HG02938 (cell line): ENCODE results near the gene MAP1LC3A.

Source experiments
- ATAC-seq: cut with Tn5 transposase; IDR thresholded peaks from one replicate; pipeline ENCODE4 v1.9.1; 2021; ENCODE audit warnings: mild to moderate bottlenecking, moderate library complexity; ENCODE audit not compliant: unreplicated experiment

MAP1LC3A gene

DNA sequence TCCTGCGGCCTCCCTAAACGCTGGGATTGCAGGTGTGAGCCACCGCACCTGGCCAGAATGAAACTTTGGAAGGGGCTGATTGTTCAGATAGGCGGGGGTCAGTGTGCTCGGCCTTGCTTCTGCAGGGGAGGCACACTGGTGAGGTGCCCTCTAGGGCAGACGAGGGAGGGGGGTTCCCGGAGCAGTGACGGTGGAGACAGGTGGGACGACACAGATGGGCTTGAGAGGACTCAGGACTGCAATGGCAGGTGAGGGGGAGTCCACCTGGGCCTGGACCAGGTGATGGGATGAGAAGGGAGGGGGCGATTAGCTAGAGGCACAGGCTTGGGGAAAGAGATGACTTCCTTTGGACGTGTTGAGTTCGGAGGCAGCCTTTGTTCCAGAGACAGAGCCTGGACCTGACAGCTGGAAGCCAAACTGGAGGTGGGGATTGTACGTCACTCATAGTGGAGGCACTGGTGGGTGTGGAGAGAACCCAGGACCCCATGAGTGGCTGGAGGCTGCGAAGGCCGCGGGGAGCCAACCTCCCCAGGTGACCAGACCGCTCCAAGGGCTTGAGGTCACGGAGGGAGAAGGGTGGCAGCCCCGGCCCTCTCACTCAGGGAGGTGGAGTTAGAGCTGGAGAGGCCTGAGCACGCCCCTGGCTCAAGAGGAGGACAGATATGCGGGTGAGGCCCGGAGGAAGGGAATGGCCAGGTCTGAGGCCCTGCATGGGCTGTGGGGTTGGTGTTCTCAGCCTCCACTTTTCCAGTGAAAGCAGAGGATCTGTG, 10.5 kb upstream of the MAP1LC3A start:
- ATAC-seq: no peak

DNA sequence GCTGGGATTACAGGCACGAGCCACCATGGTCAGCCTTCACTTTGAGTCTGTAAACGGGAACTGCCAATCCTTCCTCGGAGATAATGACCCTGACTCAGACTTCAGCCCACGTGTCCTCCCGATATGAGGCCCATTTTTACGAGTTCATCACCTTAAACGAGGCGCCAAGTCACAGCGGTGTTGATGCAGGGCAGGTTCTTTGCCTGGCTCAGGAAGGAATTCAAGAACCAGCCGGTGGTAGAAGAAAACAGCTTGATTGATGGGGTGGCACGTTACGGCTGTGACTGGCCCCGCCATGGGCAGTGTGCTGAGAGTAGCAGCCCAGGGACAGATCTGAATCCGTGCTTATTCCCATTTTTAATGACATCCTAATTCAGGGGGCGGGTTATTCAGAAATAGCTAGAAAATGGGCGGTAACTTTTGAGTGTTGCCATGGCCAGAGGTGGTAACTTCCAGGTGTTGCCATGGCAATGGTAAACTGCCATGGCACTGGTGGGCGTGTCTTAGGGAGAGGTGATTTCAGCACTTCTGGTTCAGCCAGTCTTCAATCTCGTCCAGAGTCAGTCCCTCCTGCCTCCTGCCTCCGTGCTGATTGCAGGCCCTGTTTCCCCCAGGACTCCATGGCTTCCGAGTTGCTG, 9.1 kb upstream of the MAP1LC3A start:
- ATAC-seq: no peak

DNA sequence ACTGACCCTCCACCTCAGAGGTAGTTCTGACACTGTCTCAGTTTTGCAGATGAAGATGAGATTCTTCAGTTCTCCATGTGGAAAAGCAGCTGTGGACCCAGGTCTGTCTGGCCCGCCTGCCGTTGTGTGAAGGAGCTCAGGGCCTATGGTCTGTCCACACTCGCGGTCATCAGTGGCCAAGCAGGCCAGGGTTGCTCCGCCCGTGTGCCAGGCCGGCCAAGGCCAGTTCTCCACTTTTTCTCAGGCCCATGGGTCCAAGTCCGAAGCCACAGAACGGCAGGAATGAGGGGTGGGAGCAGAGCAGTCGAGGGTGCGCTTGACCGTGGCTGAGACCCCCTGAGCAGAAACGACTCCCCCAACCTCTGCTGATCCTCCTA, 8.6 kb upstream of the MAP1LC3A start:
- no peak for ATAC-seq

DNA sequence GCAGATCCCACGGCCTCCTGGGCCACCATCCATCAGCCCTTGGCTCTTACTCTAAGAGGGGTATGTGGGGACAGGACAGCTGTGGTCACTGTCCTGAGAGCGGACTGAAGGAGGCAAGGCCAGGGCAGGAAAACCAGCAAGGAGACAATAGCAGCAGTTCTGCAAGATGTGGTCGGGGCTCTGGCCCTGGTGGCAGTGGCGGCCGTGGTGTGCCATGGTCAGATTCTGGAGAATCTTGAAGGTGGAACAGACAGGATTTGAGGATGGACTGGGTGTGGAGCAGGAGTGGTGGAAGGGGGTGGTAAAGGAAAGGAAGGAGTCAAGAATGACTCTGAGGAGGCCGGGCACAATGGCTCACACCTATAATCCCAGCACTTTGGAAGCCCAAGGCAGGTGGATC, 5.9 kb upstream of the MAP1LC3A start:
- ATAC-seq: no peak

DNA sequence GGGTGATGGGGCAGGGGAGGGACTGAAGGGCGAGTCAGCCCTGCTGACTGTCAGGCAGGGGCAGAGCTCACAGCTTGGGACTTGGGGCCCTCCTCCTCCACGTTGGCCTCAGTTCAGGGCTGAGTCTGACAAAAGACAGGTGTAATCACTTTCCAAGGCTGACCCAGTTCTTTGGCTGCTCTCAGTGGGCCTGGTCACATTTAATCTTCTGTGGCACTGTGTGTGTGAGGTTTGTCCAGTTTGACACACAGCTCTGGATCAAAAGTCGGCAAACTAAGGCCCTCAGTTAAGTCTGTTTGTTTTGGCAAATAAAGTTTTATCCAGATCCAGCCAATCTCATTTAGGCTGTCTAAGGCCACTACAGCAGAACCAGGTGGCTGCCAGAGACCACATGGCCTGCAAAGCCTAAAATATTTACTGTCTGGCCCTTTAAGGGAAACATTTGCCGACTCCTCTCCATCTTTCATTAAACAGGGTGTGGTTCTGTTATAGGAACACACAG, 5.1 kb upstream of the MAP1LC3A start:
- ATAC-seq: no peak

DNA sequence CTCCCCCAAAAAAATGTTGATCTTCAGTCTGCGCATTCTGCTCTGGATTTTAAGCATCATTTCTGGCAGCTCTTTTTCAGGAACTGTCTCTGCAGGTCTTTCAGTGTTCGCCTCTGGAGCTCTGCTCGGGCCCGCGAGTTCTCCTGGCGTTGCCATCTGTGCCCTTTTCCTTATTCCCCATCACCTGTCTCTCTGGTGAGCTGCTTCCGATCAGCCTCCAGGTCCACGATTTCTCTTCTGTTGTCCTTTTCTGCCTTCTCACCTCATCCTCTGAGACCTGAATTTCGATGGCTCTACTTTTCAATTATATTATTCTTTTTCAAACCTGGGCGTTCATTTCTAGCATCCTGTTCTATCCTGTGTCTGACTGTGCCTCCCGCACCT, 590 bp upstream of the MAP1LC3A start:
- ATAC-seq: no peak

DNA sequence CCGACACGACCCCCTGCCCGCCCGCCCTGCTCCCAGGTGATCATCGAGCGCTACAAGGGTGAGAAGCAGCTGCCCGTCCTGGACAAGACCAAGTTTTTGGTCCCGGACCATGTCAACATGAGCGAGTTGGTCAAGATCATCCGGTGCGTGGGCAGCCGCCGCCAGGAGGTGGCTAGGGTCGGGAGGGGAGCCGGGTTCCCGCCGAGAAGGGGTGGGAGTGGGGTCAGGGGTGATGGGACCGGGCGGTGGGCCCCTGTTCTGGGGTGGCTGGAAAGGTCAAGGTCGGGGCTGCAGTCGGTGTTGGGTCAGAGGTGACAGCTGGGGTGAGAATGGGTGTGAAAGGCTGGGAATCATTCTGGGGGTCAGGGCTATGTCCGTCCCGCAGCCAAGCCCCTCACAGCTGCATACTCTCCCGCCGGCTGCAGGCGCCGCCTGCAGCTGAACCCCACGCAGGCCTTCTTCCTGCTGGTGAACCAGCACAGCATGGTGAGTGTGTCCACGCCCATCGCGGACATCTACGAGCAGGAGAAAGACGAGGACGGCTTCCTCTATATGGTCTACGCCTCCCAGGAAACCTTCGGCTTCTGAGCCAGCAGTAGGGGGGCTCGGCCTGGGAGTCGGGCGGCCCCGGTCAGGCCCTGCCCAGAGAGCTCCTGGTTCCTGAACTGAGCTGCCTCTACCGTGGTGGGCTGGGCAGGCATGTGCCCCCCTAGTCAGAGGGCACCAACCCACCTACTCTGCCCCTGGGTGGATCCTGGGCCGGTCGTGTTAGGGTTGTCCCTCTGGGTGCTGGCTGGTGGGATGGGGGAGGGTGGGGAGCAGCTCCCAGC, 1.0 kb downstream of the MAP1LC3A start:
- ATAC-seq: no peak

DNA sequence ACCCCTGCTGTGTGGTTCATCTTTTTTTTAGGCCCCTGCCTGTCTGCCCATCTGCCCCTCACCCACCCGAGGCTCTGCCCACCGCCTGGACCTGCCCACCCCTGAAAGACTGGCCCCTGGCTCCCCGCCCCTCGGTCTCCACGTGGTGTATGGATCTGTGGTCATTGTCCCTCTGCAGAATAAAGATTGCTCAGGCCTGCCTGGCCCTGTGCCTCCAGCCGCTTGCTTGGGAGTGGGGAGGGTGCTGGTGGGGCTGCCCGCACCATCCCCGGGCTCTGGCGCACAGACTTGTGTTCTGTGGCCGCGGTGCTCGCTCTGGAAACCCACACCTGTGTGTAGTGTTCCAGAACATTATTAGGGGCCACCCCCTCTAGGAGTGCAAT, 1.6 kb downstream of the MAP1LC3A start:
- no peak for ATAC-seq

DNA sequence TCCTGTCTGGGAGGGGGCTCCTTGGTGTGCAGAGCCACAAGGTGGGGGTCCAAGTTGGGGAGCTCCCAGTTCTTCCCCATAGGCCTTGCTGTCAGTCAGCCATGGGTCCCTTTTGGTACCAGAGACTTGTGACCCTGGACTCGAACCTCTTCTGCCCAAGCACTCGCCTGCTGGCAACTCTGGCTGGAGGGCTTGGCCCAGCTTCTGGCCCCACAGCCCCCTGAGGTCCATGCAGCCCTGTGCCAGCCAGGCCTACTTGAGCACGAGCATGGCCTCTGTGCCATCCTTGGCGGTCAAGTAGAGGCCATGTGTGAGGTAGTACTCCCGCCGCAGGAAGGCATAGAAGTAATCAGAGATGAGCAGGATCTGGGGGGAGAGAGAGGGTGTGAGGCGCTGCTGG, 2.1 kb downstream of the MAP1LC3A start:
- no peak for ATAC-seq

DNA sequence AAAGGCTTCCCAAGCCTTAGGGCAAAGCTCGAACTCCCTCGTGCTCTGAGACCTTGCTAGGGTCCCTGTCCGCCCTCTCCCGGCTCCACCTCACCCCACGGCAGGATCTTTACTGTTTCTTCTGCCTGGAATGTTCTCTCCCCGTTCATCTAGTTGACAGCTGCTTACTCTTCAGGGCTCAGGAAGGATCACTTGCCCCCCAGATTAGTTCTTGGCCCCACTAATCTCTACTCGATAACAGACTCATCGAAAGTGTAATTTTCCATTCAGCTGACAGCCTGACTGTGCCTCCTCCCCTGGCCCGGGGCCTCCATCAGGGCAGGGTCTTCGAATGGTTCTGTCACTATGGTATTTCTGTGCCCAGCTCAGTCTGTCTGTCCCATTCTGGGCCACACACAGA, 3.1 kb downstream of the MAP1LC3A start:
- no peak for ATAC-seq

DNA sequence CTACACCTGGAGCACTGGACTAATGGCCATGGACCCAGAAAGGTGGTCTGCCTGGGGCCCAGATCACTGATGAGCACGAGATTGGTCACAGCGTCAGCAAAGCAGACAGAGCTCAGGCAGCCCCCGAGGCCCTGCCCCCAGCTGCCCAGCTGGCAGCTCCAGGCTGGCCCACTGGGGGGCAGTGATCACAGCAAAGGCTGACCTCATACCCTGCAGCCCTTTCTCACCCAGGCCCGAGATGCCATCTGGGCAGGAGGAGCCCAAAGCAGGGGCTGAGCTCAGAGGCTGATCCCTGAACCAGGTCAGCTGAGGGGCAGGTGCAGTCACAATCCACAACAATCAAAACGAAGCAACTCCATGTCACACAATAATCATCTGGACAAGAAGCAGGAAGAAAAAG, 4.1 kb downstream of the MAP1LC3A start:
- no peak for ATAC-seq

DNA sequence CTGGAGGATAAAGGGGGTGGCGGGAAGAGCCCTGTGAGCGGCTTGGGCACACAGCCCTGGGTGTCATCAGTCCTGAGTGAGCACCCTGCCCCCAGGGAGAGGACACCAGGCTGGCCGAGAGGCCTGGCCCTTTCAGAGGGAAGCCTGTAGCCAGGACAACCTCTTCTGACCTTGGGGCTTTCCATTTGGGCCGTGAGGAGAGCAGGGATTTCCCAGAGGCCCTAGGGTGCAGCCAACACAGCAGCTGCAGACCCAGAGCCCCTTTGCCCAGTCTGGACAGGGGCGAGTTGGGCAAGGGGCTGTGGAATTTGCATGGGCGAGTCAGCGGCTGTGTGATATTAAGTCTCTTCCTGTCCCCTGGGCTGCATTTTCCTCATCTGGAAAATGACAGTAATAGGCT, 6.3 kb downstream of the MAP1LC3A start:
- ATAC-seq: no peak

DNA sequence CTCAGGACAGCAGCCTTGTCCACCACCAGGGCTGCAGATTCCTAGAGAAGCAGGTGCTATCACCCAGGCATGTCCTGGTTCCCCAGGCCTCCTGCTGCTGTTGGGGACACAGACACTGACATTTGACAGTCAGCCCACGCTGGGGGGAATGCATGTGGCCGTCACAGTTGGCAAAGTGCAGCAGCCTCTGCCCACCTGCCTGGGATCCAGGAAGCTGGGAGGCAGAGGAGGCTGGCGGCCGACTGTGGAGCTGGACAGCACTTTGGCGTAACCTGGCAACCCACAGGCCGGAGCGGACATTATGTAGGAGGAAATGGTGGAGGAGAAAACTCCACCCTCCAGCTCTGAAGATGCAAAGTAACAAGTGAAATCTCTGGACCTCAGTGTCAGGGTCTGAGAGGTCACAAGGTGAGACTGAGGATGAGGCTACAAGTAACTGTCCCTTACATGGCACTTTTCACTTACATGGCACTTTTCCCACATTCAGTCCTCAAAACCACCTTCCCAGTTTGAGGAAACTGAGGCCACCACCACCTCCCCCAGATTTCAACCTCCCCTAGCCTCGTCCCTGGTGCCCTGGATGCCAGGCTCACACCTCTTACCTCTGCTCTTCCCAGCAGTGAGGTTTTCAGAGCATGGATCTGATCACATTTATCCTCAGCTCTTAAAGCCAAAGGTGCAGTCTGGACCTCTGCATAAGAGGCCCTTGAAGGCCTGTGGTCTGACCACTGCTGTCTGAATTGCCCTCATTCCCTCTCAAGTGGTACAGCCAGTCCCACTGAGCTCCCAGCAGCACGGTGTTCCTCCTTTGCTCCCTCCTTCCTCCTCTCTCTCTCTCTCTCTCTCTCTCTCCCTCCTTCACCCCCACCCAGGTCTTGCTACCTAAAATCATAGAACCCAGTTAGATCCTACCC, 8.7 kb downstream of the MAP1LC3A start:
- ATAC-seq: no peak

DNA sequence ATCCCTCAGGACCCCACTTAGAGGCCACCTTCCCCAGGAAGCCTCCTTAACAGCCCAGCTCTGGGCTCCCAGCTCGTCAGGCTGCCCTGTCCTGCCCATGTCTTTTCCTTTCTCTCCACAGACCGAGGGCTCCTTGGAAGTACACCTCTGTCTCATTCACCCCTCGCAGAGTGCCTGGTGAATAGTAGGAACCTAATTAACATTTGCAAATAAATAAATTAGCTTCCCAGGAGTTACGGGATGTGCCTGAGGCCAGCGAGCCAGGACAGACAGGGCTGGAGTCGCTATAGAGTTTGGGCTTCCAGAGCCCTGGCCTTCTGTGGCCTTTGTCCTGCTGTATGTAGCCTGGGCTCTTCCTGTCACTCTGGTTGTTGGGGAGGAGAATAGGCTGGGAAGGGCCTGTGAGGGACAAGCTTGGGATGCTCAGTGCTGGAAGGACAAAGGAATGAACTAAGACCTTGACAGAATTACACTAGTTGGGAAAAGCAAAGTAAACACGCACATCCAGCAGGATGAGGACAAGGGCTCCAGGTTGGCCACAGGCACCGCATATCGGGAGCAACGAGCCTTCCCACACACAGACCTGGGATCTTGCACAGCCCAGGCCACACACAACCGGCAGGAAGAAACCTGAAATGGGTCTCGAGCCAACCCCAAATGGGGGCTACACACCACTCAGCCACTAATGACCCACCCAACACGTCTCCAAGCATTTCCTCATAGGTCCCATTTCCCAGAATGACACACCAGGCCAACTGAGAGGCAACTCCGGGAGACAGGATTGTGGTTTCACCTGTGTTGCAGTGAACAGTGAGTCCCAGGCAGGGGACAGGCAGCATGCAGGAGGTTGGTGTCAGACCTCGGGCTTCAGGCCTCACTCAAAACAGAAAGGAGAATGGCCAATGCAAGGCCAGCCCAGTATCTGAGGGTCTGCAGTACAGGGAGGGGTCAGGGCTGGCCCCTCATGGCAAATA, 9.7 kb downstream of the MAP1LC3A start:
- no peak for ATAC-seq

DNA sequence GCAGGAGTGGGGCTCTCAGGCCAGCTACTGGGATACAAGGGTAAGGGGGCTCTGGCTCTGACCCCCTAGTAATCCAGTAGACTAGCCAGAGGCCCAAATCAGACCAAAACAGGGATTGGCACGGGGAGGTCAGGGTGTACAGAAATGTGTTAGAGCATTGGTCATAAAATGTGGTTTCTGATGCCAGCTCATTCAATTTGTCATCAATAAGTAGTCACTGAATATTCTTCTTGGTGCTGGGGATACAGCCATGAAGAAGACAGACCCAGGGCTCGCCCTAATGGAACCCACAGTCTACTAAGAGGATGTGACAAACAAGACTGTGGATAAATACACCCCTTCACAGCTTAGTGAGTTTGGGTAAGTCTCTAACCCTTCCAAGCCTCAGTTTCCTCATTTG, 11.1 kb downstream of the MAP1LC3A start:
- no peak for ATAC-seq

DNA sequence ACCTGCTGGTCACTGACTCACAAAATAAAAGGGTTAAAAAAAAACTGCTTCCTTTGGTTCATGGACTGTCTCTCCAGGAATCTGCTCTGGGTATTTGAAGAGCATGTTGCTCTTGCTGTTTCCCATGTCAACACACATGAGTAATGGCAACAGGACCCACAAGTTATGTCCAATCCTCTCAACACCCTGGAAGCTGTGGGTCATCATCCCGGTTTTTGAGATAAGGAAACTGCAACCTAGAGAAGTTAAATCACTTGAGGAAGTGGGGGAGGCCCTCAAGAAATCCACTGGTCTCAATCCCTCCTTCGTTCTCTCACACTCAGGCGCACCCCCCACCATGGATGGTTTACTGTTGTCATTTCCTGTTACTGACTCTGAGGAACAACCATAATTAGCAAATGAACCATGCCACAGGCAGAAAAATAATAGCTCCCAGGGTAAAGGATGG, 12.4 kb downstream of the MAP1LC3A start:
- ATAC-seq: no peak

DNA sequence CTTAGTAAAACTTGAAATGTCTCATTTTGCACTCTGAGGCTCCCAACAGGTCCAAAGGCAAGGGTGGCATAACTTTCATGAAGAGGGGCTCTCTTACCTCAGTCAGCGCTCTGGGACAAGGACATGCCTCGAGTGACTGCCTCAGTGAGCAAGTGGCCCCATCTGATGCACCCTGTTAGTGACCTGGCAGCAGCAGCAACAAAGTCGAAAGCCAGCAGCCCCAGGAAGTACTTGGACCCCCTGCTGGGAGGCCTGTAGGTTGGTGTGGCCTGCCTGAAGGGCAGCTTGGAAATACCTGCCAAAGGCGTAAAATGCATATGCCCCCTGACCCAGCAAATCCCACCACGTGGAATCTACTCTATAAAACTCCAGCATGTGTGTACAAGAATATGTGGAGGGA, 13.2 kb downstream of the MAP1LC3A start:
- ATAC-seq: no peak

DNA sequence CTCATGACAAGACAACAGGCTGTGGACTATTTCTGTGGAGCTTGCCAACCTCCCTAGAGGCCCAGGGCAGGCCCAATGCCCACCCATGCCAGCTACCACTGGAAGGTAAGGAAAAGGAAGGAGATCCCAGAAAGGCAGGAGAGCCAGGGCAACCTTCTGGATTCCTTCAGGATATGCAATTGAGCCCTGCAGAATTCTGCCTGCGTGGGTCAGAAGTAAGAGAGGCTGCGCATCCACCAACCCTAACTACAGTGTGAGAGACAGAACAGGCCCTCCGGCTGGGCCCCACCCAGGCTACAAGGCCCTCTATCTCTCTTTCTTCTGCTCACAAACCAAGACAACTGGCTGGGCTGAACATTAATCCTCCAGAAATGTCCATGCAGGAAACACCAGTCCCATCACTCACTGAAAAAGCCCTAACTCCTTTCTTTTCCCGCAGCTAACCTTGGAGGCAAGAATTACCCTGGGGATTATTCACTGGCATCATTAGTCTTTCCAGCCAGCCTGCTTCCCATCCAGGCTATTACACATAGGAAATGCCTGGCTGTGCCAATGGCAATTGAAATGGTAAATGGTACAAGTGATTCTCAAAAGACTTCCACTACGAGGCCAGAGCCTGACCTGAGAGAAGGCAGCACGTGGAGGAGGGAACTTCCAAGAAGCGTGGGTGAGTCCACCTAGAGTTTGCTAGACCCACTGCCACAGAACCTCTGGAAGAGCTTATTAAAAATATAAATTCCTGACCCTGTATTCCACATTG, 15.2 kb downstream of the MAP1LC3A start:
- no peak for ATAC-seq

DNA sequence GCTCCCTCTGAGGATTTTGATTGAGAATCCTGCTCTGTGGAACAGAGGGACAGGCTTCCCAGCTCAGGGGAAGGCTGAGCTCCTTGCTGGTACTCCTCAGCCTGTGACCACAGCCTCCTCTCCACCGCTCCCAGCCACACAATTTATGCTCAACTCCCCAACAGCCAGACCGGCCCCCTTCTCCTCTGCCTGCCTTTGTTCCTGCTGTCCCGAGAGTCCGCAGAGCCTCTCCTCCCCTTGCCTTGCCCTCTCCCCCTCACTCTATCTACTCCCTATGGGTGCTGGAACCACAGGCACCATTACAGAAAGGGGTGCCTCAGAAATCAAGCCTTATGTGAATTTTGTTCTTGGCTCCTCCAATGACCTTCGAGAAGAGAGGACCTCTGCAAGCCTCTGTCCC, 15.9 kb downstream of the MAP1LC3A start:
- ATAC-seq: no peak
